Lung (tissue), 12 donors: Measurements from ENCODE around the gene LYRM2. TPM values are rescaled to one million over a fixed set of nuclear protein-coding genes. Genes with fewer than 3 reads are reported as not detected.

Experiments used
- ATAC-seq: fragments of 200-7000 bp; cut with Tn5 transposase; one replicate; pipeline ENCODE4 v1.9.1; 2020; ENCODE audit warnings: moderate number of reproducible peaks; ENCODE audit not compliant: insufficient read depth, low FRiP score
- DNase-seq, 3 donors: peaks; one replicate each; pipeline ENCODE4 v3.0.0-alpha.2; 2013 to 2017
- H3K27ac ChIP-seq, 2 donors: one replicate each; pipeline ENCODE4 v1.5.1; 2013; ENCODE audit warnings: mild to moderate bottlenecking in 2 of 2, moderate library complexity in 2 of 2, control low read depth in 1 of 2, inconsistent platforms in 1 of 2, low read depth in 1 of 2, low read length in 1 of 2
- H3K27me3 ChIP-seq, 3 donors: one replicate each; pipeline ENCODE4 v1.5.1; 2013; ENCODE audit warnings: low read length in 2 of 3; ENCODE audit not compliant: control insufficient read depth in 3 of 3, insufficient read depth in 3 of 3
- H3K36me3 ChIP-seq, 4 donors: one replicate each; pipeline ENCODE4 v1.5.1; 2013; ENCODE audit warnings: low read length in 4 of 4, mild to moderate bottlenecking in 1 of 4, moderate library complexity in 1 of 4; ENCODE audit not compliant: control insufficient read depth in 4 of 4, insufficient read depth in 4 of 4
- H3K4me1 ChIP-seq, 5 donors: one replicate each; pipeline ENCODE4 v1.5.1; 2013; ENCODE audit warnings: low read length in 5 of 5, mild to moderate bottlenecking in 2 of 5, moderate library complexity in 1 of 5; ENCODE audit not compliant: control insufficient read depth in 5 of 5, insufficient read depth in 5 of 5
- H3K4me3 ChIP-seq: one replicate; pipeline ENCODE4 v1.5.1; 2013; ENCODE audit warnings: mild to moderate bottlenecking, control low read depth, moderate library complexity
- H3K9ac ChIP-seq, 2 donors: one replicate each; pipeline ENCODE4 v1.5.1; 2013; ENCODE audit warnings: low read length in 2 of 2, control low read depth in 1 of 2; ENCODE audit not compliant: insufficient read depth in 1 of 2
- H3K9me3 ChIP-seq, 4 donors: one replicate each; pipeline ENCODE4 v1.5.1; 2013; ENCODE audit warnings: low read length in 3 of 4, mild to moderate bottlenecking in 1 of 4, moderate library complexity in 1 of 4; ENCODE audit not compliant: control insufficient read depth in 4 of 4, insufficient read depth in 3 of 4
- CTCF ChIP-seq: IDR thresholded peaks from 2 replicates; pipeline ENCODE4 v1.5.1; 2012; ENCODE audit warnings: mild to moderate bottlenecking; ENCODE audit errors: control extremely low read depth, extremely low read depth
- WGBS, 2 donors: extraction: QIAGEN DNeasy Blood & Tissue Kit; methylation state at CpG; one replicate each; pipeline ENCODE4 v1.1.7; 2013; 5-methylcytosine and 5-hydroxymethylcytosine counted together
- polyA plus RNA-seq, 2 donors: library from polyadenylated mRNA; stranded (reverse); fragments of 200-250 nt; gene quantifications; one replicate each; pipeline ENCODE4 v1.2.1, GENCODE V29; 2013
- total RNA-seq, 2 donors: library from RNA; depleted of rRNA in 1 of 2; stranded (reverse); fragments of >200 nt in 1 of 2; gene quantifications; one replicate each; pipeline ENCODE4 v1.2.1, GENCODE V29; 2014 to 2021
- donor health status: control.
- donor health status: control.
- donor health status: Bipolar disorder and iron deficiency.
- donor health status: healthy.
- donor health status: DM: yes; HTN: yes; CAD: no.

LYRM2 gene
- total and polyA plus RNA-seq, 4 donors = 25.6 to 38.1 (median 27.1) TPM

DNA sequence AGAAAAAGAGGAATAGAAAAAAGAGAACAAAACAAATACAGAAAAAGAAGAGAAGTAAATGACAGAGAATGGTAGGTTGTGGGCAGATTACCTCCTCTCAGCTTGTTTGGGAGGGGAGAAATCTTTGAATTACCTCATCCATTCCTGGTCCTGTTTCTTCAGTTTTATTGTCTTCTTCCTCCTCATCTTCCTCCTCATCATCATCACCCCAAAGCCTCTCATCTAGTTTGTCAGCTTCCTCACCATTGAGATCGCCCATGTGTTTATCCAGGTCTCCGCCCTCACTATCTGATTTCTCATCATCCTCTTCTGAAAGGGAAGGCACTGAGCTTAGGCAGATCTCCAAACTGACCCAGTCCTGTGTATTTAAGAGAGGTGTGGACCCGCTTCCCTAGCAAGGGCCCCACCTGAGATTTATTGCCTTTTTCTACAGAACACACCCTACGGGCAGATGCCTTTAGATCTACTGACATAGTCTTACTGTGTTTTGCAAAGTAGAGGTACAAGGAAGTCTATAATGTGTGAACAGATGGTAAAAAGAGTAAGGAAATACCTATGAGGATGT is 24.2 kb upstream of the LYRM2 start:
- no peak for ATAC-seq
- peaks cover 0 to 6% (median 0%) of the 10 kb centered on the region in 5 donors for H3K4me1 ChIP-seq
- H3K9ac ChIP-seq = no peak overlapping the region
- H3K36me3 ChIP-seq = peaks cover 31 to 39% (median 37%) of the 10 kb centered on the region in 4 donors
- no peaks in the 10 kb centered on the region for H3K27me3 ChIP-seq
- DNase-seq = no peak
- 92 to 95% methylated on average over 4 of the region's 4 CpGs for WGBS, 2 donors
- H3K27ac ChIP-seq = no peak overlapping the region
- TF ChIP-seq CTCF = no peak
- no peaks in the 10 kb centered on the region for H3K9me3 ChIP-seq
- H3K4me3 ChIP-seq = no peak overlapping the region

GRCh38 chr6:89661559-89661958 is 23.0 kb upstream of the LYRM2 start:
- peaks cover 0 to 6% (median 0%) of the 10 kb centered on the region in 5 donors for H3K4me1 ChIP-seq
- TF ChIP-seq CTCF = no peak
- ATAC-seq (no peak), DNase-seq (no peak)
- no peak overlapping the region for H3K27ac ChIP-seq
- H3K4me3 ChIP-seq = no peak overlapping the region
- 89 to 95% methylated on average over 1 of the region's 1 CpG for WGBS, 2 donors
- H3K9ac ChIP-seq = no peak overlapping the region
- H3K36me3 ChIP-seq = peaks cover 38 to 46% (median 44%) of the 10 kb centered on the region in 4 donors
- no peaks in the 10 kb centered on the region for H3K27me3 ChIP-seq
- H3K9me3 ChIP-seq = no peaks in the 10 kb centered on the region

DNA sequence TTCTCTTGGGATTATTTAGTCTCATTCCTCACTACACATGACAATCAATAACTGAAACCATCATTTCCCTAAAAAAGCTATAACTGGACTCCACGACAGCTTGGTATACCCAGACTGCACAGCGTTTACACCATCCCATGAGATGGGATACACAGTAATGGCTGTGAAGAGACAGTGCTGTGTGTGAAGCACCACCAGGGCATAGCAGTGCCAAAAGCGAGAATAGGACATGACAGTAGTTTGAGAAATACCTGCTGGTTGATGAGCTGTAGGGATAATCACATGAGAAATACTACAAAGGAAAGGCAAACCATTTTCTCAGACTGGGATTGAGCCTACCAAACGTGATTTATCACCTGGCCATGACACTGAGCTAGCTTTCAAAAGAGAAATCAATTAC is 22.4 kb upstream of the LYRM2 start:
- peaks cover 38 to 47% (median 41%) of the 10 kb centered on the region in 4 donors for H3K36me3 ChIP-seq
- 94 to 97% methylated on average over 4 of the region's 4 CpGs for WGBS, 2 donors
- DNase-seq = no peak
- H3K9ac ChIP-seq = no peak overlapping the region
- peaks cover 0 to 6% (median 0%) of the 10 kb centered on the region in 5 donors for H3K4me1 ChIP-seq
- no peak overlapping the region for H3K27ac ChIP-seq
- TF ChIP-seq CTCF = no peak
- H3K27me3 ChIP-seq = no peaks in the 10 kb centered on the region
- ATAC-seq = no peak
- no peaks in the 10 kb centered on the region for H3K9me3 ChIP-seq
- no peak overlapping the region for H3K4me3 ChIP-seq
